ENCODE results near the gene NASP.

- no peak for TF ChIP-seq CTCF (IDR thresholded peaks at IDR 0.05)
- no peak for TF ChIP-seq POLR2A (IDR thresholded peaks at IDR 0.05)
These were observed 45.2 kb downstream of the NASP start for GRCh38 chr1:45629035-45629434.
